HCT116 (cell line): ENCODE measurements around the gene NRCAM.

Source experiments
- CEBPB ChIP-seq: IDR thresholded peaks from 2 replicates; pipeline ENCODE4 v1.6.1; 2012; ENCODE audit warnings: low read depth
- EZH2 ChIP-seq: fragments of 200-600 bp; sonication (generic); IDR thresholded peaks from 2 replicates; pipeline ENCODE4 v1.6.1; 2017; ENCODE audit warnings: antibody characterized with exemption, mixed run types
- EZH2phosphoT487 ChIP-seq: fragments of 200-600 bp; IDR thresholded peaks from 2 replicates; pipeline ENCODE4 v1.6.1; 2018; ENCODE audit warnings: antibody characterized with exemption, borderline replicate concordance
- JUND ChIP-seq: IDR thresholded peaks from 2 replicates; pipeline ENCODE4 v1.6.1; 2012
- POLR2A ChIP-seq: IDR thresholded peaks from 2 replicates; pipeline ENCODE4 v1.7.0; 2011; ENCODE audit warnings: borderline replicate concordance; ENCODE audit not compliant: insufficient read depth, insufficient read length; ENCODE audit errors: extremely low read depth
- POLR2AphosphoS5 ChIP-seq: IDR thresholded peaks from 2 replicates; pipeline ENCODE4 v1.6.1; 2011; ENCODE audit warnings: mild to moderate bottlenecking, low read depth, low read length, moderate library complexity
- SIN3A ChIP-seq: IDR thresholded peaks from 2 replicates; pipeline ENCODE4 v1.6.1; 2012; ENCODE audit warnings: low read depth
- SRF ChIP-seq: IDR thresholded peaks from 2 replicates; pipeline ENCODE4 v1.6.1; 2012; ENCODE audit warnings: low read depth
- TF ChIP-seq, protein P1 (sequence below), 3 experiments: fragments of 200-600 bp in 1 of 3; sonication (generic) in 1 of 3; IDR thresholded peaks in 2 of 3; conservative IDR thresholded peaks in 1 of 3; 2 replicates each; pipeline ENCODE4 v1.5.1; 2012 to 2017; ENCODE audit warnings: low read depth in 2 of 3, low read length in 2 of 3, antibody characterized with exemption in 1 of 3, borderline replicate concordance in 1 of 3, control low read depth in 1 of 3, mild to moderate bottlenecking in 1 of 3, mixed read lengths in 1 of 3, mixed run types in 1 of 3, moderate library complexity in 1 of 3; ENCODE audit not compliant: insufficient read depth in 1 of 3
- TF ChIP-seq, protein P2 (sequence below): IDR thresholded peaks from 2 replicates; pipeline ENCODE4 v1.6.1; 2012
- TF ChIP-seq, protein P3 (sequence below): IDR thresholded peaks from 2 replicates; pipeline ENCODE4 v1.6.1; 2012

DNA sequence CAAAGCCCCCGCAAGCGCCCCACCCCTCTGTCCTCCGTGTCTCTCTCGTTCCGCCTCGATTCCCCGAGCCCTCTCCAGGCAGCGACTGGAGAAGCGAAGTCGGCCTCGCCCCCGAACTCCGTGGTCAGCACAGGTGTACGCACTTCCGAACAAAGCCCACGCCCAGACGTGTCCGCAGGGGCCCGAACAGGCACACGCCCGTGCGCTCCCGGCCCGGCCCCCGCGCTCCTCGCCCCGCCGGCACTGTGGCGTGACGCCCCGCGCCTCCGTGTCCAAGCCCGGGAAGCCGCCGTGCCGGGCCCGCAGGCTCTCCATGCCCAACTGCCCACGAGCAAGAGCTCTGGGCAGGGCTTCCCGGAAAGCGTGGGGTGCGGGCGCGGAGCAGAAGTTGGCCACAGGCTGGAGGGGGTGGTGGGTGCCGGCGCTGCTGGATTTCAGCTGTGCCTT, 662 bp downstream of the NRCAM start:
- TF ChIP-seq, protein P1, sequence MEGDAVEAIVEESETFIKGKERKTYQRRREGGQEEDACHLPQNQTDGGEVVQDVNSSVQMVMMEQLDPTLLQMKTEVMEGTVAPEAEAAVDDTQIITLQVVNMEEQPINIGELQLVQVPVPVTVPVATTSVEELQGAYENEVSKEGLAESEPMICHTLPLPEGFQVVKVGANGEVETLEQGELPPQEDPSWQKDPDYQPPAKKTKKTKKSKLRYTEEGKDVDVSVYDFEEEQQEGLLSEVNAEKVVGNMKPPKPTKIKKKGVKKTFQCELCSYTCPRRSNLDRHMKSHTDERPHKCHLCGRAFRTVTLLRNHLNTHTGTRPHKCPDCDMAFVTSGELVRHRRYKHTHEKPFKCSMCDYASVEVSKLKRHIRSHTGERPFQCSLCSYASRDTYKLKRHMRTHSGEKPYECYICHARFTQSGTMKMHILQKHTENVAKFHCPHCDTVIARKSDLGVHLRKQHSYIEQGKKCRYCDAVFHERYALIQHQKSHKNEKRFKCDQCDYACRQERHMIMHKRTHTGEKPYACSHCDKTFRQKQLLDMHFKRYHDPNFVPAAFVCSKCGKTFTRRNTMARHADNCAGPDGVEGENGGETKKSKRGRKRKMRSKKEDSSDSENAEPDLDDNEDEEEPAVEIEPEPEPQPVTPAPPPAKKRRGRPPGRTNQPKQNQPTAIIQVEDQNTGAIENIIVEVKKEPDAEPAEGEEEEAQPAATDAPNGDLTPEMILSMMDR (IDR thresholded peaks at IDR 0.05 in 2 of 3, conservative IDR thresholded peaks at IDR 0.05 in 1 of 3; ENCODE audit: borderline replicate concordance in 1 of 3, insufficient read depth in 1 of 3, low read depth in 2 of 3, low read length in 2 of 3) = no peak
- TF ChIP-seq EZH2 = no peak
- TF ChIP-seq POLR2A = no peak
- TF ChIP-seq, protein P2, sequence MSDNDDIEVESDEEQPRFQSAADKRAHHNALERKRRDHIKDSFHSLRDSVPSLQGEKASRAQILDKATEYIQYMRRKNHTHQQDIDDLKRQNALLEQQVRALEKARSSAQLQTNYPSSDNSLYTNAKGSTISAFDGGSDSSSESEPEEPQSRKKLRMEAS = no peak
- no peak for TF ChIP-seq SIN3A
- TF ChIP-seq, protein P3, sequence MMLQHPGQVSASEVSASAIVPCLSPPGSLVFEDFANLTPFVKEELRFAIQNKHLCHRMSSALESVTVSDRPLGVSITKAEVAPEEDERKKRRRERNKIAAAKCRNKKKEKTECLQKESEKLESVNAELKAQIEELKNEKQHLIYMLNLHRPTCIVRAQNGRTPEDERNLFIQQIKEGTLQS = no peak
- no peak for TF ChIP-seq EZH2phosphoT487
- TF ChIP-seq SRF = no peak
- TF ChIP-seq POLR2AphosphoS5 = no peak
- no peak for TF ChIP-seq CEBPB
- no peak for TF ChIP-seq JUND
